GM21529 (cell line): ENCODE data around the gene MRPS9.
A peak's percentile ranks its signal among the peaks of the same experiment; 100 is the strongest.

Source experiments
- ATAC-seq: cut with Tn5 transposase; IDR thresholded peaks from one replicate; pipeline ENCODE4 v1.9.1; 2021; ENCODE audit not compliant: unreplicated experiment

Gene MRPS9

DNA sequence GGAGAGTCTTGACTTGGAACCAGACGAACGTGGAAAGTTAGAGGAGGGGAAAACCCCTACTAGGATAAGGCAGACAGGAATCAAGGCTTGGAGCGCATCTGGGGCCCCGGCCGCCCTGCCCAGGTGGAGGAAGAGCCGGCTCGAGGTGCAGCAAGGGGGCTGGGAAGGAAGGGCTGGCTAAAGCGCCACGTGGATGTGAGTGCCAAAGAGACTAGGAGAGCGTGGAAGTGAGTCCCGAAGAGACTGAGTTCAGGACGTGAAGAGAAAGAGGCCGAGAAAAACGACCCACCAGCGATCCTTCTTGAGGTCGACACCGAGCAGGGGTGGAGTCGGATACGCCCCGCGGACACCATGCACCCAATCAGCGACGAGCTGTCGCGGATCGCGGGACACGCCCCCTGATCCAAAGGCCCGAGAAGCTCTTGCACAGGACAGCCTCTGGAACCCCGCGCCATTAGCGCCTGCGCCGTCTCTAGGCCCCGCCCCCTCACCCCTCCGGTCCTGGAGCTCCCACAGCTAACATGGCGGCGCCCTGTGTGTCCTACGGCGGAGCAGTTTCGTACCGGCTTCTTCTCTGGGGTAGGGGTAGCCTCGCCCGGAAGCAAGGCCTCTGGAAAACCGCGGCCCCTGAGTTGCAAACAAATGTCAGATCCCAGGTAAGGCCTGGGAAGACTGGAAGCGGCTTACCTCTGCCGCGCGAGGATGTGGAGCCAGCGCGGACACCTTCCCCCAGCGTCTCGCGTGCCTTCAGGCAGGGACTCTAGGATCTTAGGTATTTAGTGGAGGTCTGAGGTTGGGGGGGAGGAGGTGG lies at the start of gene MRPS9:
TSS of gene MRPS9 (plus strand) at position 498 of the 811 bp plus-strand sequence. CDS start at position 522, 24 bp downstream.
- ATAC-seq = peak; percentile 99

DNA sequence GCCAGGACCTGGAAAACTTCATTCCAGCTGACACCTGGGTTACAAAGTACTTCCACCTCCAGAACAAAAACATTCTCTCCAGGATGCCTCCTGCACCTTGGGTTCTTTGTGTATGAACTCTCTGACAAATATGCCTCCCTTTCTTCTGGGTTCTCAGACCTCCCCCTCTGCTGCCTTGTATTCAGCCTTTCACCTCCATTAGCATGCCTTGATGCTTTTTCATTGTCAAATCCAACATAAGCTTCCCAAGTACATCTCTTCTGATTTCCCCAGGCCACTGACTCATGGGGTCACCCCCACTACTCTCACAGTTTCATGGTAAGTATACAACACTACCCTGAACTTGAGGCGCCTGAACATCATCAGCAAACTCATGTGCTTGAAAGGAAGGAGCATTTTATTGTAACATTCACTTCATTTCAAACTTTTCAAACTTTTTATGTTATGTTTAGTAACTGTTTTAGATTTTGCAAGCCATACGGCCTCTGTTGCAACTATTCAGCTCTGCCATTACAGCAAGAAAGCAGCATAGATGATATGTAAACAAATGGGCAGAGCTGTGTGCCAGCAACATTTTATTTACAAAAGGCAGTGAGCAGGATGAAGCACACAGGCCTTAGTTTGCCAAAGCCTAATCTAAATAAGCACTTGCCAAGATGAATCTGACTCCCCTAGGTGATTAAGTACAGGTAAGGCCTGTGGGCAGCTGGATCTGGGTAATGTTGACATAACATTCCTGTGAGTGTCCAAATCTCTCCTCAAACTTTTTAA lies 32.5 kb upstream of the MRPS9 start:
- no peak for ATAC-seq

DNA sequence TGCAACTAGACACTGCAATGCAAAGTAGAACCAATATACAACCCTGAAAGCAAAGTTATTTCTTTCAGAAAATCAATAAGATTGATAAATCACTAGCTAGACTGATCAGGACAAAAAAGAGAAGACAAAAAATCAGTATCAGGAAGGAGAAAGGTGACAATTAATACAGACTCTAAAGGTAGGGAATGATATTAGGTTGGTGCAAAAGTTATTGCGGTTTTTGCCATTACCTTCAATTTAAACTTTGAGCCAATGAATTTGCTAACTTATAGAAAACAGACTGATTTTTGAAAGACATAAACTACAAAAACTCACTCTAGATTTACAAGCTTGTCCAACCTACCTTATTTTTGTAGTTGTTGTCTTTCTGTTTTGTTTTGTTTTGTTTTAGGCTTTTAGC lies 30.5 kb upstream of the MRPS9 start:
- no peak for ATAC-seq

DNA sequence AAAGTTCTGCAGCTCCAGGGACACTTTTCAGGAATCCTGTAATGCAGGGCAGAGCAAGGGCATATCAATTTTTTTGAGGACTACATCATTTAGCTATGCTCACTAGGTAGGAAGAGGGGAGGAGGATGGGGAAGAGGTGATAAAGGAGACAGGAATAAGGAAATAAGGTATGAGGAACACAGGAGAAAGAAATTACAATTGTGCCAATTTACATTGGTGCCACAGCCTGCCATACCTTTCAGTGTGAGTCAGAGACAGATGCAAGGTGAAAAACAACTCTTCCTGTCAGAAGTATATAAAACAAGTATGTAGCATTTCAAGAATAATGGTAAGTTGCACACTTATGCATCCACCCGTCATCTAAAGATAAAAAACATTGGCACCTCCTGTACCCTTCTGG lies 5.4 kb upstream of the MRPS9 start:
- ATAC-seq = no peak

DNA sequence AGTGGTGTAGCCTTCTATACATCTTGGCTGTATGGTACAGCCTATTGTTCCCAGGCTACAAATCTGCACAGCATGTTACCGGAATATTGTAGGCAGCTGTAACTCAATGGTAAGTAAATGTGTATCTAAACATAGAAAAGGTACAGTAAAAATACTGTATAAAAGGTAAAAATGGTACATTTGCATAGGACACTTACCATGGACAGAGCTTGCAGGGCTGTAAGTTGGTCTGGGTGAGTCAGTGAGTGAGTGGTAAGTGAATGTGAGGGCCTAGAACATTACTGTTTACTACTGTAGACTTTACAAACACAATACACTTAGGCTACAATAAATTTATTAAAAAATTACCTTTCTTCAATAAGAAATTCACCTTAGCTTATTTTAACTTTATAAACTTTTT lies 3.7 kb upstream of the MRPS9 start:
- ATAC-seq = no peak

DNA sequence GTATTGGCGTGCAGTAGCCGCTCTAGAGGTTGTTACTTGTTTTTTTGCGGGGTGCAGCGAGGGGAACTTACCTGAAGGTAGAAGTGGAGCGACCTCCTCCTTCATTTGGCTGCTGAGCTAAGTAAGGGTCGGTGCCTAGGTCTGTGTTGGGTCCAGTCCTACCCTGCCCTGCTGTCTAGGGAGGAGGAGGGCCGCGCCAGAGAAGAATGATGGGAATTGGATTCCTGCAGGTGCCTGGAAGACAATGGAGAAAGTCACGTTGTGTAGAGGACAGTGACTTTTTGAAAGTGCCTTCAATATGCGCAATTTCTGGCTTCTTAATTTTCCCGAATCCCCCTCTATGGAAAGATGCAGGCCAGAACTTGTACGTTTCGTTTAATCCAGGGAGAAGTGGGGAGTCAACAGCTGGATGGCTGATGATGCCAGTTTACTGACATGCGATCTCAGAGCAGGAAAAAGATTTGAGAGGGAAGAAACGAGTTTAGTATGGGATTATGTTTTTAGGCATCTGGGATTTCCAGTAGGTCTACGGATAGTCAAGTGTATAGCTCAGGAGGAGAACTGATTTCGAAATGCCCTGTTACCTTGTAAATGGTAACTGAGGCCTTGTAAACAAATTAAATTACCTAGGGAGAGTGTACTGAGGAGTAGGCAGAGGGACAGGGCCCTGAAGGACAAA lies 653 bp downstream of the MRPS9 start:
- ATAC-seq = peak; percentile 4

DNA sequence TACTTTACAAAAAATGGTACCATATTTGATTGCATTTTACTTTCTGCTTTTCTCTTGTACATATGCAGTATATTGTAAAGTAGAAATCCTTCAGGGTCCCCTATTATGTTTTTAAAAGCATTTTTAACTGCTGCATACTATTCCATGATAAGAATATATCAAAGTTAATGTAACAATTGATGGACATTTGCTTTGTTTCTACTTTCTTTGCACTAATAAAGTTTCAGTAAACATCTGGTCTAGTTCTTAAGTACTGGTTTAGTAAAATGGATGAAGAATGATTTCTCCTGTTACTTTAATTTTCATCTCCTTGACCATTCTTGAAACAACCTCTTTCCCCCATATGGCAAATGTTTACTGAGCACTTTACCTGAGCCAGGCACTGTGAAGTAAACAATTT lies 1.7 kb downstream of the MRPS9 start:
- ATAC-seq = no peak

DNA sequence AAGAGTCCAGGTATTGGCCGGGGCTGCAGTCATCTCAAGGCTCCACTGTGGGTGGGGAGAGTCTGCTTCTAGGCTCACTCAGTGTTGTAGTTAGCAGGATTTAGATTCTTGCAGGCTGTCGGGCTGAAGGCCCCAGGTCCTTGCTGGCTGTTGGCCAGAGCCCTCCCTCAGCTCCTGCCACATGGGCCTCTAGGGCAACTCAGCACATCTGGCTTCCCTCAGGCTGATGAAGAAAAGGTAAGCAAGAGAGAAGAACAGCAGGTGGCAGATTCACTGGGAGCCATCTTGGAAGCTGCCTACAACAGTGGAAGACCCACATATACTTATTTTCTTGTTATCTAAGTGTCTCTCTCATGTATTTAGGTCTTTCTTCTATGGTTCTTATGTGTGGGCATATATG lies 4.3 kb downstream of the MRPS9 start:
- no peak for ATAC-seq

DNA sequence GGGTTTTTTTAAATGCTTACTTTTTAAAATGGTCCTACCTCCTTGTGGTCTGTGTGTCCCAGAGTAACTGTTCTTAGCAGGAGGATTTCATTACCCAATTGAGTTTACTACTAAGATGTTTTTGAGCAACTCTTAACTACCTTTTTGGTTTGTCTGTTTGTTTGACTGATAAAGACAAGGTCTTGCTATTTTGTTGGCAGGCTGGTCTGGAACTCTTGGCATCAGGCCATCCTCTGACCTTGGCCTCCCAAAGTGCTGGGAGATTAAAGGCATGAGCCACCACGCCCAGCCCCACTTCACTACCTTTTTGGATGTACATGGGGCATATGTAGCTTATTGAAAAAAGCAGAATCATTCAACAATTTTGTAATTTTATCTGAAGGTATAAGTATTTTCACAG lies 14.9 kb downstream of the MRPS9 start:
- ATAC-seq = no peak

DNA sequence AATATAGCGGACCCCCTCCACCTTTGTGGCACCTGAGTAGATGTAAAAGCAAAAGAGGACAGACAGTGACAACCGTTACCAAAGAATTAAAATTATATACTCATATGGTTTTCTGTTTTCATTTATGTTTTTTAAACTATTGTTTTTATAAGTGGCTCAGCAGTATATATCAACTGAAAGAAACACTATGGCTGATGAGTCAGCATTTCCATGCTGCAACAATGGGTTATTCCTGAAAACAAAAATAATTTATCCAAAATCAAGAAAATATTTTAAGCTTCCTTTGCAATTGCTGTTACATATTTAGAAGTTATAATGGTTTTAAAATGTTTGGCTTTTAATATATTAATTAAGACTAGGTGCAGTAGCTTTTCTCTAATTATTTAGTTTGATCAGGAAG lies 17.7 kb downstream of the MRPS9 start:
- ATAC-seq = no peak

DNA sequence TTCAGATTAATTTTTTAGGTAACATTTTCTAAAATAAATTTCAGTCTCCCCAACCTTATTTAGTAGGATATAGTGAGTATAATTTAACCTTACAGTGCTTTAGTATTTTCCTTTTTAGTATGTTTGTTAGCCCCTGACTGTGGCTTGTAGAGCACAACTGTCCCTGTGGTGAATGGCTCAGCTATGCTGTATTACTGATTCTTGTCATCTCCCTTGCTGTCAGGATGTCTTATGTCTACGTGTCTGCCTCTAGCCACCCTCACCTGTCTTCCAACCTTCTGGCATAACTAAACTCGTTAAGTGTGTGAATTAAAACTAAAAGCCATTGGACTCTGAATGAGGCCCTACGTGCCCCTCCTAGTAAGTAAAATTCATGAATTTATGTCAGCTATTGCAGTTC lies 18.4 kb downstream of the MRPS9 start:
- no peak for ATAC-seq

DNA sequence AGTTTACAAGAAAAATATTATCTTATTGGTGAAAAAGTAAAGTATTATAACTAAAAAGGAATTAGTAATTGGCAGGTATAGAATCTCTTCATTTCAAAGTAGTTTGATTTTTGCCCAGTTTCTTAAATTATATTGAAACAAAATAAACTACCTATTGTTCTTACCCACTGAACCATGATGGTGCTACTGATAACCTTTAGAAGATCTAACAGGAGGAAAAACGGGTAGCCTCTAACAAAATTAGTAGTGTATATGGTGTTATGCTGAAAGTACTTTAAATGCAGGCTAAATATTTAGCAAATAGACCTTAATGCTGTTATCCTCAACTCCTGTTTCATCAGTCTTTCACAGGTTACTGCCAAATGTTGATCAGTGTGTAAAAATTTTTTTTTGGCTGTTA lies 19.1 kb downstream of the MRPS9 start:
- no peak for ATAC-seq

DNA sequence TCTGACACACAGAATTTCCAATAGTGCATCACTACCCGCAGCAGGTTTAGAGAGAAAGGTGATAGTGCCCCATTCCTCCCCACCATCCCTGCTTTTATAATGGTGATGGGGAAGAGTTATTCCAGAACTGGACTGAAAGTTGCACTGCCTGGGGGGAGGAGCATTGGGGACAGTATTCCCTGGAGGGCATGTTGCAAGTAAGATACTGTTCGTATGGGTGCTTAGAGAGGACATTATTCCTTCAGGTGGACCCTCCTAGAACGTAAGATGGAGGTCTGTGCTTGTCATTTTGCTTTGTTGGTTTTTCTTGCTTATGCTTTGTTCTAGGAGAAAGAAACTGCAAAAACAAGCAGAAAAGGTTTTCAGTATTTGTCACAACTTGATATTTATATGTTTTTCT lies 23.7 kb downstream of the MRPS9 start:
- no peak for ATAC-seq

DNA sequence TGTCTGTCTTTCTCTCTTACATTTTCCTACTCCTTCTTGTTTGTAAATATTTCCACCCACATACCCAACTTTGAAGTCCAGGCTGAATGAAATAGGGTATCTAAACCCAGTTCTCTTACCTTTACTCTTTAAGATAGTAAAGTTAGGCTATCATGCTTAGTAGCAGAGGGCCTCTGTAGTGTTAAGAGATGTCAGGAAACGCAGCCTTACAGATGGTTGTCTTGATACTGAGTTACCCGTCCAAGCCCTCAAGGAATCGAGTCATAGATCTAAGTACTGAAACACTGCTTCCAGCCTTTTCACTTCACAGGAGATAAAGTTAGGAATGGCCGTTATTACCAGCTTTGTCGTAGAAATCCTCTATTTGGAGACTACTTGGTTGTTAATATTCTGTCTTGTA lies 24.3 kb downstream of the MRPS9 start:
- ATAC-seq = no peak

DNA sequence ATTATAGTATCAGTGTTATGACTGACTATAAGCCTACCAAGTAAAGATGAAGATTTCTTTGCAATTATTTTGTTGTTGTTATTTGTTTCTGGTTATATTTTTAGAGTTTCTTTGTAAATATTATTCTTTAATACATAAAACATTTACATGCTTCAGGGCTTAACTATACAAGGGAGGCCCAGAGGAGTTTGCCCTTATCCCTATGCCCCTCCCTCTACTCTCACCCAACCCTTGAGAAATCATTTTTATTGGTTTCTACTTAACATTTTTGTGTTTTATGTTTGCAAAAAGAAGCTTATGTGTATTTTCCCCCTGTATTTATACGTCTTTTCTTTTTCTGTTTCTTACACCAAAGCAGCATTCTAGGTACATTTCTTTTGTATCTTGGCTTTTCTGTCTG lies 30.5 kb downstream of the MRPS9 start:
- no peak for ATAC-seq

DNA sequence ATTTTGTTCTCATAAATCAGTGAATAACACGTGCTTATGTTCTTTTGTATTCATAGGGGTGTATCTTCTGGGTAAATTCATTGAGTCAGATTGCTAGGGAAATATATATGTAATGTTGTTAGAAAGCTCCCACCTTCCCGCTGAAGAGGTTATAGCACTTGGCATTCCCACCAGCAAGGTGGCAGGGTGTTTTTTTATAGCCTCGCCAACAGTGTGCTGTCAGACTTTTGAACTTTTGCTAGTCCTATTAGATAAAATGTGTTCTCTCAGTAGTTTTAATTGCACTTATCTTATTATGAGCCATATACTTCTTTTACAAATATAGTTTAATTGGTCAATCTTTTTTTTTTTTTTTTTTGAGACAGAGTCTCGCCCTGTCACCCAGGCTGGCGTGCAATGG lies 31.0 kb downstream of the MRPS9 start:
- no peak for ATAC-seq

DNA sequence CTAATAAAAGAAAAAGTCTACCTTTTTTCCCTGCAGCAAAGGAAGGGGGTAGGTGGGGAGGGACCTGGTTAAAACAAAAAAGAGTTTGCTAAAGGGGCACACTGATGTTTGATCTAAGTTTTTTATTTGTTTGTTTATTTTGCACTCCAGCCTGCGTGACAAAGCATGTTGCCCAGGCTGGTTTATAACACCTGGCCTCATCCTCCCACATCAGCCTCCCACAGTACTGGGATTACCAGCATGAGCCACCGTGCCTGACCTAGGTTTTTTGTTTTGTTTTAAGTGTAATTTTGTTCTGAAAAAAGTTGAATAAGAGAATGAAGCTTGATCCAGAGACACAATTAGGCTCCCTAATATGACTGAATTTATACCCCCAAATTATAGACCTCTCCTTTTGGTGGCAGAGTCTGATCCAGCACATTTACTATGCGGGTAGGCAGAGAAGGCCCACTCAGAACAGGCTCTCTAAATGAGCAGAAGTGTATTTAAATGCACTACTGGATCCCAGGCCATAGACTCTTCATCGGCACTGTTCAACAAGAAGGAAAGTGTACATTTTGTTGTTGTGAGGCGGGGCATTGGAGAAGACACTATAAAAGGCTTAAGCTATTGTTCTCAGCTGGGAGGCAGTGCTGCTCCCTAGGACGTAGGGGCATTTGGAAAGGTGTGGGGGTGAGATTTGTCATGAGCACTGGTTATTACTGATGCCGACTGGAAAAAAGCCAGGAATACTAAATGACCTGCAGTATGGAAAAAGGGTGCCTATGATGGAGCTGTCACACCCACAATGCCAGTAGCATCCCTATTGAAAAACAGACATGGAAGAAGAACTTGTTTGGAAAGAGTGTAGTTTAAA lies 32.4 kb downstream of the MRPS9 start:
- ATAC-seq = no peak

DNA sequence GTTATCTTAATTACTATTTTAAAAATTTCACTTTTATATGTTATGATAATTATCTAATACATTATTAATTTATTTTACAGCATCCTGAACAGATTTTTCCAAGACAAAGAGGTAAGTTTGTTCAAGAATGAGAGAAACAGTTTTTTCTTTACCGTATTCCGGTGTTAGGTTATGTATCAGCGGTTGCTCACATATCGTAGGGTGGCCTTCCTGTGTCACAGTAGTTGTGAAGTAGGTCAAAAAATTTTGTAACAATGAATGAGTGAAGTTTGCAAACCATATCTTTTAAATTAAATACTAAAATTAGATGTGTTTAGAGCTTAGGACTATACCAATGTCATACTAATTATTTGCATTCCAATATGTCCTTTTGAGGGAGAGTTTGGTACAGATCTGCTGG lies 33.5 kb downstream of the MRPS9 start:
- no peak for ATAC-seq

DNA sequence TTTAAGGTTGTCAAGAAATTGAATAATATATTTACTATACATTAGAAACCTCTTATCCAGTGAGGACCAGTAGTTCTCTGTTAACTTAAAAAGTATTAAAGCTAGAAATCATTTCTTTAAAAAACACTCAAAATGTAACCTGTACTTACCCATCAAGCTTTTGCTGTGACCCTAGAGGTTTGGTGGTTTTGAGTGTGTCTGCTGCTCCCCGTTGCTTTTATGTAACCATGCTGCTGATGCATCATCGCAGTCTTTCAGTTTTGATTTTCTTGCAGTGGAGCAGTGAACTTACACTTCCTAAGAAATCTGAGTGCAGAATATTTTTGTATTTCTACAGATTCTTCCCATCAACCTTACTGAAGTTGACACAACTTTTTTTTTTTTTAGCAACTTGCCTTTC lies 34.2 kb downstream of the MRPS9 start:
- ATAC-seq = peak; percentile 95

DNA sequence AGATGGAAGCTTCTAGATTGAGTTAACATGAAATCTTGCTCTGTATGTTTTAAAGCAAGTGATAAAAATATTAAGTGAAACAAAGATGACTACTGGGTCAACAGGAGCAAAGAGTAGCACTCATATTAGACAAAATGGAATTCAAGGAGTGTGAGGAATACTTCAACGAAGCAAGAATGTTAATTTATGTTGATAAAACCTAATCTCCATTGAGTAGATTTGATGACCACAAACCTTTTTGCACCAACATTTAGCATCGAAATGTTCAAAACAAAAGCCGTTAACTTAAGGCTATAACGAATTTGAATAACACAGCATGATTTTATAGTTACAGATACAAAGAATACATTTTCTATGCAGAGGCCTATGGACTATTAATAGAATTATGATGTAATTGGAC lies 35.7 kb downstream of the MRPS9 start:
- no peak for ATAC-seq

DNA sequence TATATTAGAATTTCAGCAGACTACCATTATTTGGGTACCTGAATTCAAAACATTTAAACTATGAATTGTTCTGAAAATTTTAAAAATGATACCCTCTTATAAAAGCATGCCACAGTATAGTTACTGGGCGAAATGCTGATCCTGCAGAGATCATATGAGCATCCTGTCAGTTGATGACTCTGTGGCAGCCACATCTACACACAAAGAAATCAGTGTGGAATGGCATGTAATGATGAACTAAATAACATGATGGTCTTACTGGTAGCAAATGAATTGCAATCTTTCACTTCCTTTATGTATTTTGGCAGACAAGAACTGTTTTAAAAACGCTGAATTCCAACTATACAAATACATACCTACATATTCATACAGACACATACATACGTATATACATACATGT lies 38.3 kb downstream of the MRPS9 start:
- ATAC-seq = no peak
